Adipose tissue (tissue), 3 donors: Measurements from ENCODE around the gene ZDHHC7. TPM values are rescaled to one million over a fixed set of nuclear protein-coding genes. Genes with fewer than 3 reads are reported as not detected.

Experiments used
- polyA plus RNA-seq, 3 donors: library from polyadenylated mRNA; stranded (reverse); fragments of 200-250 nt; gene quantifications; one replicate each; pipeline ENCODE4 v1.2.3, GENCODE V29; 2013
- donor health status: healthy with polysubstance abuse.
- donor health status: Bipolar disorder and iron deficiency.
- donor health status: healthy.

Gene ZDHHC7
- polyA plus RNA-seq, 3 donors, result 13.3 to 29.0 (median 24.3) TPM

Other genes with a start within 250 kb of the ZDHHC7 start
- gene CRISPLD2, start 191.6 kb downstream of the ZDHHC7 start, polyA plus RNA-seq, result 100 to 1,000 TPM in 1 of 3 donors, 10 to 100 TPM in 1, 1 to 10 TPM in 1; 9.9 to 158 (median 77.0) TPM
- 1 to 10 TPM; 2.4 to 7.3 (median 4.7) TPM for gene KIAA0513, start 16.3 kb upstream of the ZDHHC7 start, polyA plus RNA-seq
- not detected for gene CIBAR2, start 100.9 kb upstream of the ZDHHC7 start, polyA plus RNA-seq